Choroid plexus epithelial cell (primary cell): ENCODE results near the gene SRPK1.

Experiments used
- DNase-seq: peaks from one replicate; pipeline ENCODE4 v3.0.0-alpha.2; 2010; ENCODE audit warnings: low read depth
- H3K4me3 ChIP-seq: 2 replicates; pipeline ENCODE4 v1.5.1; 2011; ENCODE audit warnings: low read depth, mild to moderate bottlenecking, control low read depth, low read length, moderate library complexity
- CTCF ChIP-seq: conservative IDR thresholded peaks from 2 replicates; pipeline ENCODE4 v1.5.1; 2011; ENCODE audit warnings: low read depth, mild to moderate bottlenecking, control low read depth, inconsistent platforms, low read length, moderate library complexity

Gene SRPK1

DNA sequence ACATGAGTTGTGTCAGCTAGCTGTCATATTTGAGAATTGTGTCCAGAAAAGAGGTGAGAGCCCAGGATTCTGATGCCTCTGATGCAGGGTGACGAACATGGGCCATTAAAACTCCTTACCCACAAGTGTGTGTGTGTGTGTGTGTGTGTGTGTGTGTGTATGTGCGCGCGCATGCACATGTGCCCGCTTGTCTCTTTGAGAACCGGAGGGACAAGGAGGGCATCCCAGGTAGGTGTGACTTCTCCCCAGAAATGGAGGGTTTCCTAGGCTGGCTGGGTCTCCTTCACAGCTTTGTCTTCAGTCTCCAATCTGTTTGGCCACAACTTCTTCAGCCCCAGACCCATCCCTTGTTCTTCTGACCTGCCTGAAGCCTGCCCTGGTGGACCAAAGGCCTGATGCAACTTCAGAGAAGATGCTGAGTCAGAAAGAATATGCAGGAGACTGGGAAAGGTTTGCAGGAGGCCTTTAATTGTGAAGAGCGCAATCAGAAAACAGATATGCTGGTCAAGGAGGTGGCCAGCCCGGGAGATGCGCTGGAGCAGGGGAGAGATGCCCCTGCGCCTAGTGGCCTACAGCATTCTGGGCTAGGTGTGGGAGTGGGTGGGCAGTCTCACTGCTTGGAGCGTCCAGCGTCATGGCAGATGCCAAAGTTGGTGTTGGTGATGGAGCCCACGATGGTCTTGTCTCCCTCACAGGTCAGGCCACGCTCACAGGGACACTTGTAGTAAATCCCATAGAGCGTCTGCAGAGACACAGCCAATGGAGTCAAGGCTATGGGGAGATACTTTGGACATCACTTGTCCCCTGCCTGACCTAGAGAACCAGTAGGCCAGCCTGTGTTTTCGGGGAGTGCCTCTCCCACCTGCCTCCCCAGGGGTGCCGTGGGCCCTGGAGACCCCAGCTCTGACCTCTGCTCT lies 126.1 kb downstream of the SRPK1 start:
- no peak for DNase-seq
- TF ChIP-seq CTCF, result no peak
- no peak overlapping the region for H3K4me3 ChIP-seq

GRCh38 chr6:35790683-35791082 lies 130.2 kb downstream of the SRPK1 start:
- no peak for DNase-seq
- no peak overlapping the region for H3K4me3 ChIP-seq
- no peak for TF ChIP-seq CTCF

DNA sequence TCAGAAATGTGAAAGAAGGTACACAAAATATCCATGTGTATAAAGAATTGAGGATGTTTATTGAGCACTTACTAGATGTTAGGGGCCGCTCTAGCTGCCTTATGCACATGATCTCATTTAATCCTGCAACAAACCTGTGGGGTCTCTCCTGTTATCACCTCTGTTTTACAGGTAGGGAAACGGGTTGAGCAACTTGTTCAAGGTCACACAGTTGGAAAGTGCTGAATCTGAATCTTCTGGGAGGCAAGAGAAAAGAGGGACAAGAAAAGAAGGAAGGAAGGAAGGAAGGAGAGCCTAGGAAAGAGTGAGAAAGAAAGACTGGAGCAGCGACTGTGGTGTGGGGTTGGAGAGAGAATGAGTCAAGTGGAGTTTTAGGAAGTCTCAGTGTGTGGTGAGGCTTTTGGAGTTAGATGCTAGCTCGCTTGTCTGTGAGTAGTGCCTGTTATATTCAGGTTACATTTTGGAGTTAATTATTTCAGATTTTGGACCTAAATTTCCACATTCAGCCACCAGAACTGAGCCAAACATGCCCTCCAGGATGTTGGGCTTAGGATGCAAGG lies 132.4 kb downstream of the SRPK1 start:
- no peak for TF ChIP-seq CTCF
- no peak for DNase-seq

GRCh38 chr6:35787266-35788218 lies 133.4 kb downstream of the SRPK1 start:
- no peak overlapping the region for H3K4me3 ChIP-seq
- TF ChIP-seq CTCF, result no peak
- no peak for DNase-seq

More for the DNA sequence above, 132.4 kb downstream of the SRPK1 start:
- no peak overlapping the region for H3K4me3 ChIP-seq

DNA sequence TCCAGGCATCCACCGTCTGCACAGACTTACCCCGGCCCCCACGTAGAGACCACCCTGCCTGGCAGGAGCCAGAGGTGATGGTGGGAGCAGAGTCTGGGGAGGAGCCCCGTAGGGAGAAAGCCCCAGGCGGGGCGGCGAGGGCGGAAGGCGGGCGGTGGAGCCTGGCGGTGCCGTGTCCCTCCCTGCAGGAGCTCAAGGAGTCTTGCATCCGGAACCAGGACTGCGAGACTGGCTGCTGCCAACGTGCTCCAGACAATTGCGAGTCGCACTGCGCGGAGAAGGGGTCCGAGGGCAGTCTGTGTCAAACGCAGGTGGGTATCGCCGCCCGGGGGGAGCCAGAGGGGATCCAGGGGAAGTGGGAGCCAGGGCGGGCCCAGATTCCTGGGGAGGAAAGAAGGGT lies 134.1 kb downstream of the SRPK1 start:
- TF ChIP-seq CTCF, result no peak
- DNase-seq, result peak; percentile 19
- H3K4me3 ChIP-seq, result peak overlapping the region; percentile 26

GRCh38 chr6:35786272-35786671 lies 134.6 kb downstream of the SRPK1 start:
- no peak overlapping the region for H3K4me3 ChIP-seq
- no peak for DNase-seq
- no peak for TF ChIP-seq CTCF
